SK-N-SH (cell line): Measurements from ENCODE around the gene TNS4. TPM values are rescaled to one million over a fixed set of nuclear protein-coding genes. Genes with fewer than 3 reads are reported as not detected.
A peak's percentile ranks its signal among the peaks of the same experiment; 100 is the strongest.

Experiments
- CTCF ChIA-PET: fragments of 300-600, 350-600 bp; formaldehyde crosslinking; extraction: SDS; loops from one replicate; lab custom pipeline; 2021; lab: Yijun Ruan, JAX
- POLR2A ChIA-PET: fragments of 350-600 bp; sonication (Branson Sonifier 250); formaldehyde crosslinking; extraction: SDS; loops from one replicate; lab custom pipeline; 2020; ENCODE audit warnings: antibody characterized with exemption, inconsistent platforms; lab: Yijun Ruan, JAX
- DNase-seq: peaks from one replicate; pipeline ENCODE4 v3.0.0; 2012
- H2AFZ ChIP-seq: fragments of 200-600 bp; sonication (generic); 2 replicates; pipeline ENCODE4 v1.8.1; 2016; ENCODE audit warnings: antibody characterized with exemption, mild to moderate bottlenecking, low read depth
- H3F3A ChIP-seq: fragments of 200-600 bp; sonication (generic); replicated peaks from 2 replicates; pipeline ENCODE3; 2016; ENCODE audit warnings: antibody characterized with exemption, mild to moderate bottlenecking; ENCODE audit not compliant: insufficient read depth
- H3K27ac ChIP-seq, 2 experiments: fragments of 200-500 bp in 1 of 2; fragments of 200-600 bp in 1 of 2; sonication (Bioruptor generic) in 1 of 2; sonication (generic), shearing (Covaris generic) in 1 of 2; 2 replicates each; pipeline versions ENCODE4 v1.5.1 to v1.6.1; 2014 to 2016; ENCODE audit warnings: low read depth in 2 of 2, inconsistent platforms in 1 of 2, low read length in 1 of 2, mild to moderate bottlenecking in 1 of 2, mixed read lengths in 1 of 2
- H3K27me3 ChIP-seq: fragments of 200-600 bp; sonication (generic), shearing (Covaris generic); 2 replicates; pipeline ENCODE4 v1.6.1; 2016; ENCODE audit warnings: mixed run types; ENCODE audit not compliant: insufficient read depth
- H3K36me3 ChIP-seq, 2 experiments: fragments of 200-500 bp in 1 of 2; fragments of 200-600 bp in 1 of 2; sonication (Bioruptor generic) in 1 of 2; sonication (generic) in 1 of 2; replicated peaks in 1 of 2; 2 replicates each; pipeline versions ENCODE3 to v1.5.1; 2014 to 2016; ENCODE audit warnings: low read length in 1 of 2, mild to moderate bottlenecking in 1 of 2; ENCODE audit not compliant: insufficient read depth in 2 of 2, control insufficient read depth in 1 of 2
- H3K4me1 ChIP-seq, 2 experiments: fragments of 200-500 bp in 1 of 2; fragments of 200-600 bp in 1 of 2; sonication (Bioruptor generic) in 1 of 2; sonication (generic), shearing (Covaris generic) in 1 of 2; 2 replicates each; pipeline versions ENCODE4 v1.5.1 to v1.6.1; 2014 to 2016; ENCODE audit warnings: low read depth in 1 of 2, low read length in 1 of 2, mixed run types in 1 of 2; ENCODE audit not compliant: insufficient read depth in 2 of 2, control insufficient read depth in 1 of 2
- H3K4me2 ChIP-seq: fragments of 200-600 bp; sonication (generic), shearing (Covaris generic); 2 replicates; pipeline ENCODE4 v1.6.1; 2017; ENCODE audit warnings: mixed run types
- H3K4me3 ChIP-seq, 2 experiments: fragments of 200-500 bp in 1 of 2; fragments of 200-600 bp in 1 of 2; sonication (Bioruptor generic) in 1 of 2; sonication (generic), shearing (Covaris generic) in 1 of 2; 2 replicates each; pipeline versions ENCODE4 v1.5.1 to v1.8.1; 2014 to 2016; ENCODE audit warnings: low read depth in 2 of 2, inconsistent platforms in 1 of 2, low read length in 1 of 2, mild to moderate bottlenecking in 1 of 2, mixed read lengths in 1 of 2, moderate library complexity in 1 of 2
- H3K79me2 ChIP-seq: fragments of 200-600 bp; sonication (generic); 2 replicates; pipeline ENCODE4 v1.8.1; 2017; ENCODE audit warnings: mild to moderate bottlenecking; ENCODE audit not compliant: insufficient read depth
- H3K9ac ChIP-seq: fragments of 200-600 bp; sonication (generic); 2 replicates; pipeline ENCODE4 v1.6.1; 2017; ENCODE audit warnings: mixed run types
- H3K9me2 ChIP-seq: fragments of 200-600 bp; sonication (generic); 2 replicates; pipeline ENCODE4 v1.6.1; 2017; ENCODE audit warnings: mixed run types
- H3K9me3 ChIP-seq: fragments of 200-600 bp; sonication (generic); 2 replicates; pipeline ENCODE4 v1.6.1; 2017; ENCODE audit warnings: mixed run types, mild to moderate bottlenecking, moderate library complexity
- H4K20me1 ChIP-seq: fragments of 200-600 bp; sonication (generic); 2 replicates; pipeline ENCODE4 v1.6.1; 2017; ENCODE audit warnings: mild to moderate bottlenecking, mixed run types; ENCODE audit not compliant: insufficient read depth
- CHD2 ChIP-seq: fragments of 150-350 bp; IDR thresholded peaks from 2 replicates; pipeline ENCODE4 v1.6.1; 2018; ENCODE audit warnings: low read length; ENCODE audit not compliant: partially characterized antibody
- ELF1 ChIP-seq: IDR thresholded peaks from 2 replicates; pipeline ENCODE4 v1.4.0; 2012
- FOXJ3 ChIP-seq: sonication (generic); formaldehyde crosslinking; IDR thresholded peaks from 2 replicates; pipeline ENCODE4 v1.5.1; 2020; ENCODE audit warnings: mild to moderate bottlenecking, missing genetic modification reagents
- GATA2 ChIP-seq: sonication (generic); formaldehyde crosslinking; IDR thresholded peaks from 2 replicates; pipeline ENCODE4 v1.5.0; 2020; ENCODE audit warnings: mild to moderate bottlenecking, missing genetic modification reagents
- JUND ChIP-seq: IDR thresholded peaks from 2 replicates; pipeline ENCODE4 v1.4.0; 2012
- NFIC ChIP-seq: IDR thresholded peaks from 2 replicates; pipeline ENCODE4 v1.4.0; 2012; ENCODE audit warnings: borderline replicate concordance
- NRF1 ChIP-seq: IDR thresholded peaks from 2 replicates; pipeline ENCODE4 v1.6.1; 2012; ENCODE audit warnings: low read depth, mild to moderate bottlenecking, low read length
- RAD21 ChIP-seq: IDR thresholded peaks from 2 replicates; pipeline ENCODE4 v1.6.1; 2012; ENCODE audit warnings: mild to moderate bottlenecking, low read length
- RFX5 ChIP-seq: IDR thresholded peaks from 2 replicates; pipeline ENCODE4 v1.6.1; 2012; ENCODE audit warnings: mild to moderate bottlenecking, improper control_type of control experiment, low read length
- SIN3A ChIP-seq: IDR thresholded peaks from 2 replicates; pipeline ENCODE4 v1.6.1; 2012; ENCODE audit warnings: low read depth, mild to moderate bottlenecking, low read length, moderate library complexity, borderline replicate concordance
- SMC3 ChIP-seq: IDR thresholded peaks from 2 replicates; pipeline ENCODE4 v1.6.1; 2012; ENCODE audit warnings: low read depth, low read length, improper control_type of control experiment
- TAF1 ChIP-seq: IDR thresholded peaks from 2 replicates; pipeline ENCODE4 v1.6.1; 2012; ENCODE audit warnings: low read depth, mild to moderate bottlenecking, low read length, moderate library complexity, borderline replicate concordance
- YY1 ChIP-seq: IDR thresholded peaks from 2 replicates; pipeline ENCODE4 v1.4.0; 2012; ENCODE audit warnings: low read depth, mild to moderate bottlenecking
- WGBS: methylation state at CpG from one replicate; pipeline ENCODE4 v1.1.6; 2017; ENCODE audit warnings: low lambda C conversion rate; 5-methylcytosine and 5-hydroxymethylcytosine counted together
- polyA plus RNA-seq, 3 experiments: library from polyadenylated mRNA; depleted of rRNA; stranded (reverse); fragments of >200 nt; gene quantifications; 2 replicates each; pipeline ENCODE4 v1.2.3, GENCODE V29; 2012
- TF ChIP-seq, protein P1 (sequence below): fragments of 200-600 bp; sonication (generic); IDR thresholded peaks from 2 replicates; pipeline ENCODE4 v1.6.1; 2017; ENCODE audit warnings: antibody characterized with exemption, mild to moderate bottlenecking, moderate library complexity
- TF ChIP-seq, protein P2 (sequence below): IDR thresholded peaks from 2 replicates; pipeline ENCODE4 v1.4.0; 2012; ENCODE audit warnings: low read depth, borderline replicate concordance
- TF ChIP-seq, protein P3 (sequence below): IDR thresholded peaks from 2 replicates; pipeline ENCODE4 v1.4.0; 2012; ENCODE audit warnings: low read depth, borderline replicate concordance
- TF ChIP-seq, protein P4 (sequence below): IDR thresholded peaks from 2 replicates; pipeline ENCODE4 v1.4.0; 2012; ENCODE audit warnings: low read depth
- TF ChIP-seq, protein P5 (sequence below): IDR thresholded peaks from 2 replicates; pipeline ENCODE4; 2012
- TF ChIP-seq, protein P6 (sequence below): IDR thresholded peaks from 2 replicates; pipeline ENCODE4 v1.6.1; 2012; ENCODE audit warnings: mild to moderate bottlenecking, low read depth, low read length, moderate library complexity
- TF ChIP-seq, protein P7 (sequence below): fragments of 150-350 bp; IDR thresholded peaks from 2 replicates; pipeline ENCODE4 v1.6.1; 2017; ENCODE audit warnings: antibody characterized with exemption, low read length, low read depth, borderline replicate concordance

The TNS4 gene
- polyA plus RNA-seq, 1 of the 3 experiments (the other 2 are of a cell fraction), result not detected

DNA sequence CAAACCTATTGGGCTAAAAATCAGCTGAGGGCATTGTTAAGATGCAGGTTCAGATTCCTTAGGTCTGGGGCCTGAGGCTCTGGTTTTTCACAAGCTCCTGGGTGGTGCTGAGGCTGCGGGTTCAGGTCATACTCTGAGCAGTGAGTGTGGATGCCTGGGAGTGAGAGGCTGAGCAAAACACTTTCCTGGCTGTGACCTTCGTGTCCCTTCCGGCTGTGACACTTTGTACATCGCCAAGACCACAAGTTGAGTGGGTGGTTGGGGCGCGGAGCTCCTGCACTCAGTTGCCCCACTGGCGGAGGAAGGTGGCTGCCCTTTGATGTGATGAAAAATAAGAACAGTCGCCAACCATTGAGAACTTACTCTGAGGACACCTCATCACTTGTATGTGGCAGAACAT is 39.0 kb upstream of the TNS4 start:
- Histone ChIP-seq H3K27me3 (no peaks in the 10 kb centered on the region), H3K4me2 (no peak overlapping the region), H2AFZ (no peak overlapping the region), H3K4me3 (no peak overlapping the region), H3K27ac (peak overlapping the region in 1 of 2 experiments; percentile 96; a peak in 1 of 4 replicates), H4K20me1 (no peaks in the 10 kb centered on the region), H3K4me1 (peaks cover 13 to 76% of the 10 kb centered on the region in 2 experiments; a peak in 3 of 4 replicates), H3K9ac (no peak overlapping the region), H3K79me2 (no peaks in the 10 kb centered on the region), H3F3A (peaks cover 4% of the 10 kb centered on the region), H3K36me3 (no peaks in the 10 kb centered on the region), H3K9me2 (no peaks in the 10 kb centered on the region), H3K9me3 (no peaks in the 10 kb centered on the region)
- ChIA-PET POLR2A (interaction anchor here (0.8 to 1.2 kb wide), 2 partner anchors 9 to 96 kb away, joined by 3 to 4 read pairs; no protein-coding TSS in a partner anchor), CTCF (interaction anchor here (1.0 to 16.8 kb wide), 8 partner anchors 8 to 181 kb away, joined by 3 to 381 read pairs (median 7); partner anchors contain the start of genes CCR7, GJD3, IGFBP4 and TOP2A)
- TF ChIP-seq SMC3 (no peak), CHD2 (no peak), YY1 (no peak), TAF1 (no peak), SIN3A (no peak), GATA2 (CRISPR knock-in tag) (no peak), RAD21 (no peak), NFIC (no peak), NRF1 (no peak), ELF1 (no peak), FOXJ3 (CRISPR knock-in tag) (no peak), RFX5 (no peak), JUND (no peak)
- TF ChIP-seq, protein P1, sequence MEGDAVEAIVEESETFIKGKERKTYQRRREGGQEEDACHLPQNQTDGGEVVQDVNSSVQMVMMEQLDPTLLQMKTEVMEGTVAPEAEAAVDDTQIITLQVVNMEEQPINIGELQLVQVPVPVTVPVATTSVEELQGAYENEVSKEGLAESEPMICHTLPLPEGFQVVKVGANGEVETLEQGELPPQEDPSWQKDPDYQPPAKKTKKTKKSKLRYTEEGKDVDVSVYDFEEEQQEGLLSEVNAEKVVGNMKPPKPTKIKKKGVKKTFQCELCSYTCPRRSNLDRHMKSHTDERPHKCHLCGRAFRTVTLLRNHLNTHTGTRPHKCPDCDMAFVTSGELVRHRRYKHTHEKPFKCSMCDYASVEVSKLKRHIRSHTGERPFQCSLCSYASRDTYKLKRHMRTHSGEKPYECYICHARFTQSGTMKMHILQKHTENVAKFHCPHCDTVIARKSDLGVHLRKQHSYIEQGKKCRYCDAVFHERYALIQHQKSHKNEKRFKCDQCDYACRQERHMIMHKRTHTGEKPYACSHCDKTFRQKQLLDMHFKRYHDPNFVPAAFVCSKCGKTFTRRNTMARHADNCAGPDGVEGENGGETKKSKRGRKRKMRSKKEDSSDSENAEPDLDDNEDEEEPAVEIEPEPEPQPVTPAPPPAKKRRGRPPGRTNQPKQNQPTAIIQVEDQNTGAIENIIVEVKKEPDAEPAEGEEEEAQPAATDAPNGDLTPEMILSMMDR, result no peak
- TF ChIP-seq, protein P2, sequence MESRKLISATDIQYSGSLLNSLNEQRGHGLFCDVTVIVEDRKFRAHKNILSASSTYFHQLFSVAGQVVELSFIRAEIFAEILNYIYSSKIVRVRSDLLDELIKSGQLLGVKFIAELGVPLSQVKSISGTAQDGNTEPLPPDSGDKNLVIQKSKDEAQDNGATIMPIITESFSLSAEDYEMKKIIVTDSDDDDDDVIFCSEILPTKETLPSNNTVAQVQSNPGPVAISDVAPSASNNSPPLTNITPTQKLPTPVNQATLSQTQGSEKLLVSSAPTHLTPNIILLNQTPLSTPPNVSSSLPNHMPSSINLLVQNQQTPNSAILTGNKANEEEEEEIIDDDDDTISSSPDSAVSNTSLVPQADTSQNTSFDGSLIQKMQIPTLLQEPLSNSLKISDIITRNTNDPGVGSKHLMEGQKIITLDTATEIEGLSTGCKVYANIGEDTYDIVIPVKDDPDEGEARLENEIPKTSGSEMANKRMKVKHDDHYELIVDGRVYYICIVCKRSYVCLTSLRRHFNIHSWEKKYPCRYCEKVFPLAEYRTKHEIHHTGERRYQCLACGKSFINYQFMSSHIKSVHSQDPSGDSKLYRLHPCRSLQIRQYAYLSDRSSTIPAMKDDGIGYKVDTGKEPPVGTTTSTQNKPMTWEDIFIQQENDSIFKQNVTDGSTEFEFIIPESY, result no peak
- TF ChIP-seq, protein P3, sequence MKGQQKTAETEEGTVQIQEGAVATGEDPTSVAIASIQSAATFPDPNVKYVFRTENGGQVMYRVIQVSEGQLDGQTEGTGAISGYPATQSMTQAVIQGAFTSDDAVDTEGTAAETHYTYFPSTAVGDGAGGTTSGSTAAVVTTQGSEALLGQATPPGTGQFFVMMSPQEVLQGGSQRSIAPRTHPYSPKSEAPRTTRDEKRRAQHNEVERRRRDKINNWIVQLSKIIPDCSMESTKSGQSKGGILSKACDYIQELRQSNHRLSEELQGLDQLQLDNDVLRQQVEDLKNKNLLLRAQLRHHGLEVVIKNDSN, result no peak
- TF ChIP-seq, protein P4, sequence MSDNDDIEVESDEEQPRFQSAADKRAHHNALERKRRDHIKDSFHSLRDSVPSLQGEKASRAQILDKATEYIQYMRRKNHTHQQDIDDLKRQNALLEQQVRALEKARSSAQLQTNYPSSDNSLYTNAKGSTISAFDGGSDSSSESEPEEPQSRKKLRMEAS, result no peak
- TF ChIP-seq, protein P5, sequence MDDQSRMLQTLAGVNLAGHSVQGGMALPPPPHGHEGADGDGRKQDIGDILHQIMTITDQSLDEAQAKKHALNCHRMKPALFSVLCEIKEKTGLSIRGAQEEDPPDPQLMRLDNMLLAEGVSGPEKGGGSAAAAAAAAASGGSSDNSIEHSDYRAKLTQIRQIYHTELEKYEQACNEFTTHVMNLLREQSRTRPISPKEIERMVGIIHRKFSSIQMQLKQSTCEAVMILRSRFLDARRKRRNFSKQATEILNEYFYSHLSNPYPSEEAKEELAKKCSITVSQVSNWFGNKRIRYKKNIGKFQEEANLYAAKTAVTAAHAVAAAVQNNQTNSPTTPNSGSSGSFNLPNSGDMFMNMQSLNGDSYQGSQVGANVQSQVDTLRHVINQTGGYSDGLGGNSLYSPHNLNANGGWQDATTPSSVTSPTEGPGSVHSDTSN, result no peak
- TF ChIP-seq, protein P6, sequence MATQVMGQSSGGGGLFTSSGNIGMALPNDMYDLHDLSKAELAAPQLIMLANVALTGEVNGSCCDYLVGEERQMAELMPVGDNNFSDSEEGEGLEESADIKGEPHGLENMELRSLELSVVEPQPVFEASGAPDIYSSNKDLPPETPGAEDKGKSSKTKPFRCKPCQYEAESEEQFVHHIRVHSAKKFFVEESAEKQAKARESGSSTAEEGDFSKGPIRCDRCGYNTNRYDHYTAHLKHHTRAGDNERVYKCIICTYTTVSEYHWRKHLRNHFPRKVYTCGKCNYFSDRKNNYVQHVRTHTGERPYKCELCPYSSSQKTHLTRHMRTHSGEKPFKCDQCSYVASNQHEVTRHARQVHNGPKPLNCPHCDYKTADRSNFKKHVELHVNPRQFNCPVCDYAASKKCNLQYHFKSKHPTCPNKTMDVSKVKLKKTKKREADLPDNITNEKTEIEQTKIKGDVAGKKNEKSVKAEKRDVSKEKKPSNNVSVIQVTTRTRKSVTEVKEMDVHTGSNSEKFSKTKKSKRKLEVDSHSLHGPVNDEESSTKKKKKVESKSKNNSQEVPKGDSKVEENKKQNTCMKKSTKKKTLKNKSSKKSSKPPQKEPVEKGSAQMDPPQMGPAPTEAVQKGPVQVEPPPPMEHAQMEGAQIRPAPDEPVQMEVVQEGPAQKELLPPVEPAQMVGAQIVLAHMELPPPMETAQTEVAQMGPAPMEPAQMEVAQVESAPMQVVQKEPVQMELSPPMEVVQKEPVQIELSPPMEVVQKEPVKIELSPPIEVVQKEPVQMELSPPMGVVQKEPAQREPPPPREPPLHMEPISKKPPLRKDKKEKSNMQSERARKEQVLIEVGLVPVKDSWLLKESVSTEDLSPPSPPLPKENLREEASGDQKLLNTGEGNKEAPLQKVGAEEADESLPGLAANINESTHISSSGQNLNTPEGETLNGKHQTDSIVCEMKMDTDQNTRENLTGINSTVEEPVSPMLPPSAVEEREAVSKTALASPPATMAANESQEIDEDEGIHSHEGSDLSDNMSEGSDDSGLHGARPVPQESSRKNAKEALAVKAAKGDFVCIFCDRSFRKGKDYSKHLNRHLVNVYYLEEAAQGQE, result no peak
- TF ChIP-seq, protein P7, sequence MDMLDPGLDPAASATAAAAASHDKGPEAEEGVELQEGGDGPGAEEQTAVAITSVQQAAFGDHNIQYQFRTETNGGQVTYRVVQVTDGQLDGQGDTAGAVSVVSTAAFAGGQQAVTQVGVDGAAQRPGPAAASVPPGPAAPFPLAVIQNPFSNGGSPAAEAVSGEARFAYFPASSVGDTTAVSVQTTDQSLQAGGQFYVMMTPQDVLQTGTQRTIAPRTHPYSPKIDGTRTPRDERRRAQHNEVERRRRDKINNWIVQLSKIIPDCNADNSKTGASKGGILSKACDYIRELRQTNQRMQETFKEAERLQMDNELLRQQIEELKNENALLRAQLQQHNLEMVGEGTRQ, result no peak
- no peak for DNase-seq
- 94% methylated on average over 8 of the region's 8 CpGs for WGBS
